HEK293 (cell line): ENCODE results near the gene MAN1C1.

Experiments
- CTCF ChIA-PET: fragments of 350-600 bp; formaldehyde crosslinking; extraction: SDS; loops from one replicate; lab custom pipeline; 2021; ENCODE audit warnings: antibody characterized with exemption; lab: Yijun Ruan, JAX
- POLR2A ChIA-PET: fragments of 300-600 bp; formaldehyde crosslinking; extraction: SDS; loops from one replicate; lab custom pipeline; 2020; ENCODE audit warnings: antibody characterized with exemption, inconsistent platforms; lab: Yijun Ruan, JAX
- H3K27ac ChIP-seq: fragments of 200-500 bp; sonication (Bioruptor generic); 2 replicates; pipeline ENCODE4 v1.5.1; 2014; ENCODE audit warnings: low read depth, low read length, control low read depth, inconsistent platforms; ENCODE audit errors: extremely low read depth
- H3K36me3 ChIP-seq, 2 experiments: fragments of 200-500 bp in 1 of 2; sonication (Bioruptor generic) in 1 of 2; 1 replicate in 1 of 2; 2 replicates in 1 of 2; pipeline ENCODE4 v1.5.1; 2014 to 2017; ENCODE audit warnings: inconsistent platforms in 2 of 2, low read length in 2 of 2; ENCODE audit not compliant: control insufficient read depth in 2 of 2, insufficient read depth in 1 of 2
- H3K4me1 ChIP-seq: fragments of 200-500 bp; sonication (Bioruptor generic); 2 replicates; pipeline ENCODE4 v1.5.1; 2014; ENCODE audit warnings: mild to moderate bottlenecking, low read length, inconsistent platforms; ENCODE audit not compliant: control insufficient read depth, insufficient read depth
- H3K4me3 ChIP-seq: 2 replicates; pipeline ENCODE4 v1.5.1; 2011; ENCODE audit warnings: low read depth, mild to moderate bottlenecking, control low read depth, low read length, moderate library complexity
- H3K9me3 ChIP-seq: fragments of 200-500 bp; sonication (Bioruptor generic); 2 replicates; pipeline ENCODE4 v1.5.1; 2014; ENCODE audit warnings: low read depth, low read length, inconsistent platforms; ENCODE audit not compliant: control insufficient read depth, insufficient read depth
- ATF2 ChIP-seq: fragments of 450-650 bp; formaldehyde crosslinking; IDR thresholded peaks from 2 replicates; pipeline ENCODE4 v1.5.1; 2016; ENCODE audit warnings: missing biosample characterization, missing genetic modification characterization, low read depth
- FEZF1 ChIP-seq: fragments of 450-650 bp; formaldehyde crosslinking; IDR thresholded peaks from 2 replicates; pipeline ENCODE4 v1.5.1; 2016; ENCODE audit warnings: missing biosample characterization, missing genetic modification characterization
- OSR2 ChIP-seq: fragments of 450-650 bp; formaldehyde crosslinking; IDR thresholded peaks from 2 replicates; pipeline ENCODE4 v1.5.1; 2016; ENCODE audit warnings: missing biosample characterization, missing genetic modification characterization
- PRDM2 ChIP-seq: fragments of 450-650 bp; formaldehyde crosslinking; IDR thresholded peaks from 2 replicates; pipeline ENCODE4 v1.5.1; 2016; ENCODE audit warnings: missing biosample characterization, missing genetic modification characterization, borderline replicate concordance
- ZBTB10 ChIP-seq: fragments of 450-650 bp; formaldehyde crosslinking; IDR thresholded peaks from 2 replicates; pipeline ENCODE4 v1.5.1; 2016; ENCODE audit warnings: missing biosample characterization, missing genetic modification characterization
- ZBTB20 ChIP-seq: fragments of 450-650 bp; formaldehyde crosslinking; IDR thresholded peaks from 2 replicates; pipeline ENCODE4 v1.5.1; 2016; ENCODE audit warnings: missing biosample characterization, missing genetic modification characterization
- ZNF280D ChIP-seq: fragments of 450-650 bp; formaldehyde crosslinking; IDR thresholded peaks from 2 replicates; pipeline ENCODE4 v1.5.1; 2016; ENCODE audit warnings: missing biosample characterization, missing genetic modification characterization
- ZNF366 ChIP-seq: fragments of 450-650 bp; formaldehyde crosslinking; conservative IDR thresholded peaks from 2 replicates; pipeline ENCODE4 v1.5.1; 2016; ENCODE audit warnings: missing biosample characterization, missing genetic modification characterization
- ZNF558 ChIP-seq: fragments of 450-650 bp; formaldehyde crosslinking; IDR thresholded peaks from 2 replicates; pipeline ENCODE4 v1.5.1; 2016; ENCODE audit warnings: missing biosample characterization, missing genetic modification characterization
- ZNF623 ChIP-seq: fragments of 450-650 bp; formaldehyde crosslinking; IDR thresholded peaks from 2 replicates; pipeline ENCODE4 v1.5.1; 2016; ENCODE audit warnings: missing biosample characterization, missing genetic modification characterization
- ZNF624 ChIP-seq: fragments of 450-650 bp; formaldehyde crosslinking; IDR thresholded peaks from 2 replicates; pipeline ENCODE4 v1.5.1; 2017; ENCODE audit warnings: missing biosample characterization, missing genetic modification characterization

MAN1C1 gene

GRCh38 chr1:25772692-25773245, 156.2 kb downstream of the MAN1C1 start:
- Histone ChIP-seq H3K4me3 (no peak overlapping the region), H3K27ac (no peak overlapping the region), H3K9me3 (no peaks in the 10 kb centered on the region), H3K36me3 (no peaks in the 10 kb centered on the region), H3K4me1 (peaks cover 25% of the 10 kb centered on the region)
- TF ChIP-seq ZNF558 (no peak), ZNF366 (tag by site-specific recombination) (peak; percentile 67), PRDM2 (tag by site-specific recombination) (no peak), ZBTB20 (no peak; the same call in 1 of the 2 replicates), ZNF623 (tag by site-specific recombination) (peak; percentile 98), ZNF280D (no peak), ATF2 (tag by site-specific recombination) (no peak), ZNF624 (tag by site-specific recombination) (no peak)
- POLR2A ChIA-PET: interaction anchor here (1.1 to 1.6 kb wide), 2 partner anchors 14 kb away, joined by 3 to 5 read pairs; no protein-coding TSS in a partner anchor
- CTCF ChIA-PET: interaction anchor here (0.5 to 1.1 kb wide), 2 partner anchors 29 to 252 kb away, joined by 3 read pairs; no protein-coding TSS in a partner anchor

GRCh38 chr1:25773441-25774125, 157.0 kb downstream of the MAN1C1 start:
- no peak overlapping the region for H3K27ac ChIP-seq
- peaks cover 25% of the 10 kb centered on the region for H3K4me1 ChIP-seq
- no peaks in the 10 kb centered on the region for H3K36me3 ChIP-seq
- CTCF ChIA-PET: interaction anchor here (0.5 to 1.5 kb wide), 4 partner anchors 22 to 253 kb away, joined by 3 to 4 read pairs (median 3); no protein-coding TSS in a partner anchor
- TF ChIP-seq ZBTB10: no peak
- TF ChIP-seq OSR2 (tag by site-specific recombination): peak; percentile 42; the same call in 1 of the 2 replicates
- peak; percentile 42; the same call in 1 of the 2 replicates for TF ChIP-seq FEZF1 (tag by site-specific recombination)
- H3K9me3 ChIP-seq: no peaks in the 10 kb centered on the region
- H3K4me3 ChIP-seq: no peak overlapping the region
- POLR2A ChIA-PET: interaction anchor here (1.1 to 1.6 kb wide), 2 partner anchors 14 to 15 kb away, joined by 3 to 5 read pairs; no protein-coding TSS in a partner anchor
